Posterior cingulate gyrus (tissue), 11 donors: ENCODE results near the gene NRN1L.
A peak's percentile ranks its signal among the peaks of the same experiment; 100 is the strongest.
"Not testable (repeated sequence)": the region's sequence is repeated elsewhere in the genome, so short reads cannot be mapped to it uniquely, and the experiment has no call there.

Experiments used
- DNase-seq, 10 donors: peaks; one replicate each; pipeline versions ENCODE4 v3.0.0 to v3.0.0-alpha.2; 2020 to 2021; ENCODE audit warnings: mixed read lengths in 3 of 10
- intact Hi-C: fragments of 100-400 bp; cut with DNase I; formaldehyde crosslinking; loops from one replicate; pipeline ENCODE4 v1.15.1; 2023

Gene NRN1L

GRCh38 chr16:67884684-67885083 is at the start of gene NRN1L:
Gene NRN1L, plus strand, starts transcription at chr16:67884885. Its CDS starts 19 bp downstream, at chr16:67884904.
- intact Hi-C loops: no loop called here

GRCh38 chr16:67837190-67837589 is 47.5 kb upstream of the NRN1L start:
- intact Hi-C loops, DNase-seq: not testable (repeated sequence)

More at GRCh38 chr16:67884684-67885083, at the start of gene NRN1L:
- DNase-seq: peak; percentile 87 to 99 (median 95)

GRCh38 chr16:67837811-67838210 is 46.9 kb upstream of the NRN1L start:
- no peak for DNase-seq
- intact Hi-C loops: no loop called here

GRCh38 chr16:67841198-67841815 is 43.4 kb upstream of the NRN1L start:
- DNase-seq: no peak
- intact Hi-C loops: loop anchor here (10.0 kb wide), 3 partner anchors 53 to 317 kb away; partner anchors contain the start of genes ACD, C16orf86, ENKD1 and PARD6A

- peak; percentile 86 to 99 (median 94) for DNase-seq
Observed at GRCh38 chr16:67841816-67842508, 42.7 kb upstream of the NRN1L start, which contains the start of gene THAP11. Gene THAP11, plus strand, starts transcription at chr16:67842320. Its CDS starts 235 bp downstream, at chr16:67842555.

GRCh38 chr16:67842509-67843342 is 42.0 kb upstream of the NRN1L start:
- peak; percentile 44 to 96 (median 78) for DNase-seq
- intact Hi-C loops: loop anchor here (10.0 kb wide), 3 partner anchors 52 to 318 kb away; partner anchors contain the start of genes ACD, C16orf86, ENKD1 and PARD6A

More at GRCh38 chr16:67841816-67842508, 42.7 kb upstream of the NRN1L start, which contains the start of gene THAP11:
- intact Hi-C loops: loop anchor here (10.0 kb wide), 3 partner anchors 53 to 317 kb away; partner anchors contain the start of genes ACD, C16orf86, ENKD1 and PARD6A

GRCh38 chr16:67843343-67843765 is 41.3 kb upstream of the NRN1L start:
- intact Hi-C loops: loop anchor here (10.0 kb wide), 3 partner anchors 51 to 319 kb away; partner anchors contain the start of genes ACD, C16orf86, ENKD1 and PARD6A
- no peak for DNase-seq

GRCh38 chr16:67844497-67844896 is 40.2 kb upstream of the NRN1L start:
- intact Hi-C loops: loop anchor here (10.0 kb wide), 3 partner anchors 50 to 320 kb away; partner anchors contain the start of genes ACD, C16orf86, ENKD1 and PARD6A

GRCh38 chr16:67845291-67846062 is 39.2 kb upstream of the NRN1L start:
- no peak for DNase-seq
- intact Hi-C loops: loop anchor here (5.0 to 10.0 kb wide), 4 partner anchors 49 to 321 kb away; partner anchors contain the start of genes ACD, C16orf86, ENKD1 and PARD6A

More at GRCh38 chr16:67844497-67844896, 40.2 kb upstream of the NRN1L start:
- no peak for DNase-seq

GRCh38 chr16:67846063-67846319 is 38.7 kb upstream of the NRN1L start:
- DNase-seq: no peak
- intact Hi-C loops: loop anchor here (5.0 to 10.0 kb wide), 4 partner anchors 49 to 321 kb away; partner anchors contain the start of genes ACD, C16orf86, ENKD1 and PARD6A

- intact Hi-C loops: loop anchor here (5.0 to 10.0 kb wide), 4 partner anchors 48 to 322 kb away; partner anchors contain the start of genes ACD, C16orf86, ENKD1 and PARD6A
- peak; percentile 89 to 99 (median 92) for DNase-seq
Observed at GRCh38 chr16:67846320-67847063, 38.2 kb upstream of the NRN1L start, which contains the start of gene NUTF2. Gene NUTF2, plus strand, starts transcription at chr16:67846933. Its CDS starts 18,198 bp downstream, at chr16:67865131.

- peak in 6 of 10 donors; percentile 51 to 94 (median 60) for DNase-seq
- intact Hi-C loops: loop anchor here (5.0 to 10.0 kb wide), 4 partner anchors 48 to 322 kb away; partner anchors contain the start of genes ACD, C16orf86, ENKD1 and PARD6A
Observed at GRCh38 chr16:67847064-67847861, 37.4 kb upstream of the NRN1L start, which contains the start of gene CENPT. Gene CENPT, minus strand, starts transcription at chr16:67847693. Its CDS starts 13,834 bp downstream, at chr16:67833859.

GRCh38 chr16:67848118-67848517 is 36.6 kb upstream of the NRN1L start:
- no peak for DNase-seq
- intact Hi-C loops: loop anchor here (5.0 to 10.0 kb wide), 4 partner anchors 47 to 323 kb away; partner anchors contain the start of genes ACD, C16orf86, ENKD1 and PARD6A

GRCh38 chr16:67853670-67854069 is 31.0 kb upstream of the NRN1L start:
- intact Hi-C loops: no loop called here
- no peak for DNase-seq

GRCh38 chr16:67855789-67856188 is 28.9 kb upstream of the NRN1L start:
- no peak for DNase-seq
- intact Hi-C loops: no loop called here

GRCh38 chr16:67856927-67857546 is 27.6 kb upstream of the NRN1L start:
- intact Hi-C loops: no loop called here
- no peak for DNase-seq
